DND-41 (cell line): ENCODE data around the gene KLHL2.
"Not testable (repeated sequence)": the region's sequence is repeated elsewhere in the genome, so short reads cannot be mapped to it uniquely, and the experiment has no call there.

Experiments
- ATAC-seq: fragments of 200-7000 bp; cut with Tn5 transposase; 3 replicates; pipeline ENCODE4 v1.9.1; 2021; ENCODE audit warnings: low read depth; ENCODE audit not compliant: insufficient read depth
- DNase-seq: peaks from one replicate; pipeline ENCODE4 v3.0.0-alpha.2; 2020
- H2AFZ ChIP-seq: 2 replicates; pipeline ENCODE4 v1.6.0; 2012; ENCODE audit warnings: low read depth, low read length
- H3K27ac ChIP-seq: 2 replicates; pipeline ENCODE4 v1.5.1; 2012; ENCODE audit warnings: low read length, inconsistent platforms
- H3K27me3 ChIP-seq: fragments of 200-600 bp; sonication (generic); 2 replicates; pipeline ENCODE4 v1.6.0; 2012; ENCODE audit warnings: low read length, mild to moderate bottlenecking, inconsistent platforms; ENCODE audit not compliant: insufficient read depth, poor library complexity
- H3K36me3 ChIP-seq: 2 replicates; pipeline ENCODE4 v1.5.1; 2012; ENCODE audit warnings: low read length, inconsistent platforms; ENCODE audit not compliant: insufficient read depth
- H3K4me1 ChIP-seq: 2 replicates; pipeline ENCODE4 v1.5.1; 2012; ENCODE audit warnings: mild to moderate bottlenecking, low read length; ENCODE audit not compliant: insufficient read depth
- H3K4me2 ChIP-seq: 2 replicates; pipeline ENCODE4 v1.6.0; 2012; ENCODE audit warnings: mild to moderate bottlenecking, moderate library complexity, low read length, inconsistent platforms; ENCODE audit not compliant: insufficient read depth
- H3K4me3 ChIP-seq, 2 experiments: fragments of 200-600 bp in 1 of 2; shearing (Covaris generic) in 1 of 2; 2 replicates each; pipeline ENCODE4 v1.5.1; 2012 to 2016; ENCODE audit warnings: inconsistent platforms in 2 of 2, low read length in 2 of 2, mild to moderate bottlenecking in 2 of 2, low read depth in 1 of 2, moderate library complexity in 1 of 2
- H3K79me2 ChIP-seq: 2 replicates; pipeline ENCODE4 v1.6.0; 2012; ENCODE audit warnings: low read length, inconsistent platforms; ENCODE audit not compliant: insufficient read depth
- H3K9ac ChIP-seq: 2 replicates; pipeline ENCODE4 v1.6.0; 2012; ENCODE audit warnings: low read depth, mild to moderate bottlenecking, inconsistent platforms, low read length, moderate library complexity
- H3K9me3 ChIP-seq: 2 replicates; pipeline ENCODE4 v1.5.1; 2012; ENCODE audit warnings: low read length, moderate library complexity, mild to moderate bottlenecking, inconsistent platforms; ENCODE audit not compliant: insufficient read depth, severe bottlenecking
- H4K20me1 ChIP-seq: 2 replicates; pipeline ENCODE4 v1.6.0; 2012; ENCODE audit warnings: low read length; ENCODE audit not compliant: insufficient read depth
- EZH2 ChIP-seq: IDR thresholded peaks from 3 replicates; pipeline ENCODE4 v1.6.1; 2012; ENCODE audit warnings: borderline replicate concordance, low read depth, mild to moderate bottlenecking, moderate library complexity, low read length, inconsistent platforms; ENCODE audit not compliant: severe bottlenecking
- TF ChIP-seq, protein P1 (sequence below): IDR thresholded peaks from 2 replicates; pipeline ENCODE4 v1.5.1; 2012; ENCODE audit warnings: borderline replicate concordance, low read length, moderate library complexity, mild to moderate bottlenecking; ENCODE audit not compliant: poor library complexity, severe bottlenecking; ENCODE audit errors: extremely low read depth

The KLHL2 gene

DNA sequence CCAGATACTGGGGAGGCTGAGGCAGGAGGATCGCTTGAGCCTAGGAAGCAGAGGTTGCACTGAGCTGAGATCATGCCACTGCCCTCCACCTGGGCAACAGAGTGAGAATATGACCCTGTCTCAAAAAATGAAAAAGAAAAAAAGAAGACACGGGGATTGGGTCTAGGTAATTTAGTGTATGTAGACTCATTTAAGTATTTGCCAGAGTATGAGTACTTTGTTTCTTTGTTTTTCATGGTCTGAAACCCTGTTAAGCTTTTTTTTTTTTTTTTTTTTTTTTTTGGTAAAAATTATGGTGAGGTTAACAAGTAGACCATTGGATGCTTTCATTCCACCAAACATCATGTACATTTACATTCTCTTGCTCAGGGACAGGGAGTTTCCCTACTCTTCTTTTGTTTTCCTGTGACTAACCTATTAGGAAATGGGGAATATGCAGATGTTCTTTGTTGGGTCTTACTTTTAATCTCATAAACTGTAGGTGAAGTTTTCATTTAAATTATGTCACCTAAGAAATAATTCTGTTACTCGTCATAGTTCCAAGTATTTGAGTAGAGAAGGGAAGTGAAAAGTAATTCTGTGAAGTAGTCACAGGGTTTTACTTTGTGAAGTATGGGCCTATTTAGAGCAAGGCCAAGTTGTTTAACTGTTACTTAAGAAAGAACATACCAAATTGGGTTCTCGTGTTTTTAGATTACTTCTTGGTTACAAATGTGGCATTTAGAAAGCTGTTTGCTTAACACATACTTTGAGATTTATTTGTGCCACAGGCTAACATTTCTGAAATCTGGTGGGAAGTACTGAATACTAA, 25.5 kb downstream of the KLHL2 start:
- H3K4me3 ChIP-seq, ATAC-seq, DNase-seq: not testable (repeated sequence)

DNA sequence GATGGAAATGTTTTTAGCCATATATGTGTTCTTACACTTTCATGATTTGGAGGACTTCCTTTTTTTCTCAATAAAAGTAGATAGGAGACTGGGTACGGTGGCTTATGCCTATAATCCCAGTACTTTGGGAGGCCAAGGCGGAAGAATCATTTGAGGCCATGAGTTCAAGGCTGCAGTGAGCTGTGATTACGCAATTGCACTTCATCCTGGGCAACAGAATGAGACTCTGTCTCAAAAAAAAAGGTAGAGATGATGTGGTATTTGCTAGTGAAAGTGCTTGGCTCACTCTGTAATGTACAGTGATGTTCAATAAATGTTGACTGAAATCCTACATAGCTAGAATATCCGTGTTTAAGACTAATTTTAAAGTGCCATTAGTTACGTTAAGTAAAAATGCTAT, 27.4 kb downstream of the KLHL2 start:
- ATAC-seq, result no peak
- no peak for DNase-seq
- H2AFZ ChIP-seq, result no peak overlapping the region

More for the DNA sequence above, 25.5 kb downstream of the KLHL2 start:
- H3K79me2 ChIP-seq, H3K4me2 ChIP-seq, H3K4me1 ChIP-seq, H3K9ac ChIP-seq, H4K20me1 ChIP-seq, H3K36me3 ChIP-seq, H3K9me3 ChIP-seq, H3K27ac ChIP-seq, H2AFZ ChIP-seq, H3K27me3 ChIP-seq: not testable (repeated sequence)

DNA sequence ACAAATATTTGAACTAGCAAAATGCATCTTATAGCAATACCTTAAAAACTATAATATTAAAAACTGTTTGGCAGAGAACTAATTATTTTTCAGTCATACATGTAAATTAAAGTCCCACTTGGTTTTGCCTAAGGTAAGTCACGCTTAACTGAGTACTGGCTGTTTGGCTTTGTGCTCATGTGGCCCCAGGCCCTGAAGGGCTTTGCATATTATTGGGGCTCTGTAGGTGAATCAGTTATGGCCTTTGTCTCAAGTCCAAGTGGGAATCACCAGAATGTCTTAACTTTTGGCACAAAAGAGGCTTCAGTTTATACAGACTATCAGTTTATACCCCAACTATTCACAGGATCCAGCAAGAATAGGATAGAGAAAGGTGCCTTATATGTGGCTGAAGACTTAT, 29.5 kb downstream of the KLHL2 start:
- not testable (repeated sequence) for ATAC-seq, H3K79me2 ChIP-seq, DNase-seq, H4K20me1 ChIP-seq, H3K4me3 ChIP-seq, H3K9ac ChIP-seq, H3K4me1 ChIP-seq, H3K36me3 ChIP-seq, H3K27ac ChIP-seq, H3K27me3 ChIP-seq, H3K4me2 ChIP-seq, H3K9me3 ChIP-seq, H2AFZ ChIP-seq

More for the DNA sequence above, 27.4 kb downstream of the KLHL2 start:
- Histone ChIP-seq H4K20me1 (no peaks in the 10 kb centered on the region), H3K79me2 (no peaks in the 10 kb centered on the region), H3K4me2 (no peak overlapping the region), H3K27ac (no peak overlapping the region), H3K9ac (no peak overlapping the region), H3K4me3 (no peak overlapping the region), H3K36me3 (no peaks in the 10 kb centered on the region; the same call in 1 of the 2 replicates), H3K27me3 (no peaks in the 10 kb centered on the region), H3K9me3 (no peaks in the 10 kb centered on the region), H3K4me1 (no peaks in the 10 kb centered on the region)
- TF ChIP-seq, protein P1, sequence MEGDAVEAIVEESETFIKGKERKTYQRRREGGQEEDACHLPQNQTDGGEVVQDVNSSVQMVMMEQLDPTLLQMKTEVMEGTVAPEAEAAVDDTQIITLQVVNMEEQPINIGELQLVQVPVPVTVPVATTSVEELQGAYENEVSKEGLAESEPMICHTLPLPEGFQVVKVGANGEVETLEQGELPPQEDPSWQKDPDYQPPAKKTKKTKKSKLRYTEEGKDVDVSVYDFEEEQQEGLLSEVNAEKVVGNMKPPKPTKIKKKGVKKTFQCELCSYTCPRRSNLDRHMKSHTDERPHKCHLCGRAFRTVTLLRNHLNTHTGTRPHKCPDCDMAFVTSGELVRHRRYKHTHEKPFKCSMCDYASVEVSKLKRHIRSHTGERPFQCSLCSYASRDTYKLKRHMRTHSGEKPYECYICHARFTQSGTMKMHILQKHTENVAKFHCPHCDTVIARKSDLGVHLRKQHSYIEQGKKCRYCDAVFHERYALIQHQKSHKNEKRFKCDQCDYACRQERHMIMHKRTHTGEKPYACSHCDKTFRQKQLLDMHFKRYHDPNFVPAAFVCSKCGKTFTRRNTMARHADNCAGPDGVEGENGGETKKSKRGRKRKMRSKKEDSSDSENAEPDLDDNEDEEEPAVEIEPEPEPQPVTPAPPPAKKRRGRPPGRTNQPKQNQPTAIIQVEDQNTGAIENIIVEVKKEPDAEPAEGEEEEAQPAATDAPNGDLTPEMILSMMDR, result no peak
- no peak for TF ChIP-seq EZH2

DNA sequence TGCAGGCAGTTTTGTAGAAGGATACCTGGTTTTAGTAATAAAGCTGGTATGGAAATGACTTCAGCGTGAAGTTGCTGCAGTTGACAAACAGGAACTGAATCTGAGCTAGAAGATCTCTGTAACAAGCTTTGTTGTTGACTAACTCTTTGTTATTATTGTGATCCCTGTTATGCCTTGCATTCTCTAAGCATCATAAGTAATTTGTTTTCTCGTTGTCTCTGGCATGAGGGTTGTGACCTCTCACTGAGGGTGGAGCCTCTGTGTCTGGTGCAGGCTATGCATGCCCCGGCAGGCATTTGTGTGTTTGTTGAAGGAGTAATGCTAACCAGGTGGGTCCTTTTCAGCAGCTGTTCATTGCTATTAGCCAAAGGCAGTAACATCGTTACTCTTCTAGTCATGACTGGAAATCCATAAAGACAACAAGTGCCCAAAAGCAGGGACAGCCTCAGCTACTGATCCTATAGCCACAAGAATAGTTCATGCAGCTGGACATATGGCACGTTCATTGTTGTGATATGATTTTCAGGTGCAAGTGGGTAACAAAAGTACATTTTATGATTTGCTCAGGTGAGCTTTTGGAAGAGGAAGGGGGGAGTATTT, 30.8 kb downstream of the KLHL2 start:
- not testable (repeated sequence) for H3K4me3 ChIP-seq

DNA sequence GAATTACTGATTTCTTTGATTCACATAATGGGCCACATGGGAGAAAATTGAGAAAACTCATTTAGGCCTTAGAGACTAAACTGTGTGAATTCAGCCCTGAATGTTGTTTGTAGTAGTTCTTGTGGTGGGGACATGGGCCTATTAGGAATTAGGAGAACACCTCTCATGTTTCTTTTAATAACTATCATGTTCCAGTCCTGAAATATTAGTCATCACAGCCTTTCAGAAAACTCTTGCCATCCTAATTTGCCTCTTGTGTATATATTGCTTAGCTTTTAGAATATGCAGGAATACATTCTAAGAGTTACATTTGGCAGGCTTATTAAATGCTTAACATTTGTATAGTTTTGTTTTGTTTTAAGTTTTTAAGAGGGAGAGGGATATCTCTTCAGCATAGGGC, 33.4 kb downstream of the KLHL2 start:
- ATAC-seq, H3K9me3 ChIP-seq, H3K4me1 ChIP-seq, DNase-seq, H3K9ac ChIP-seq, H2AFZ ChIP-seq, H3K36me3 ChIP-seq, H3K4me3 ChIP-seq, H3K27ac ChIP-seq, H4K20me1 ChIP-seq, H3K27me3 ChIP-seq, H3K4me2 ChIP-seq, H3K79me2 ChIP-seq: not testable (repeated sequence)

More for the DNA sequence above, 30.8 kb downstream of the KLHL2 start:
- not testable (repeated sequence) for H3K9me3 ChIP-seq, H3K4me1 ChIP-seq, H3K79me2 ChIP-seq, H3K9ac ChIP-seq, ATAC-seq, H3K27ac ChIP-seq, H4K20me1 ChIP-seq, H3K36me3 ChIP-seq, H3K4me2 ChIP-seq, DNase-seq, H3K27me3 ChIP-seq, H2AFZ ChIP-seq

DNA sequence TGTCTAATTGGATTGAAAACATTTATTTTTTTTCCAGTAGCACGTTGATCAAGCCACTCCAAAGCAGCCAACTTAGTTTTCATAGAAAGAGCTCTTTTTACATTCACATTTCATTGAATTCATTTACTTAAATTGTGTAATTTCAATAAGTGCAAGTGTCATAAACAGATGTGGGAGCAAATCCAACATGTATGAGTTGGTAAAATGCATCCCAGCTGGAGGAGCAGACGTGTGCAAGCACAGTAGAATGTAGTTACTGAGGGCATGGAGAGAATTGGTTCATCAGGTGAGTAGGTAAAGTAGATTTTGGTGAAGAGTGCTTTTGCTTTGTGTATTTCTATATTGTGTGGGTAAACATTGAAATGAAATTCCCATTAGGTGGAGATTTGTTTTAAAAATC, 36.8 kb downstream of the KLHL2 start:
- H3K4me1 ChIP-seq, H3K9me3 ChIP-seq, H3K4me2 ChIP-seq, H4K20me1 ChIP-seq, H3K27me3 ChIP-seq, H3K27ac ChIP-seq, H3K36me3 ChIP-seq, DNase-seq, H3K4me3 ChIP-seq, H3K9ac ChIP-seq, ATAC-seq, H2AFZ ChIP-seq, H3K79me2 ChIP-seq: not testable (repeated sequence)

DNA sequence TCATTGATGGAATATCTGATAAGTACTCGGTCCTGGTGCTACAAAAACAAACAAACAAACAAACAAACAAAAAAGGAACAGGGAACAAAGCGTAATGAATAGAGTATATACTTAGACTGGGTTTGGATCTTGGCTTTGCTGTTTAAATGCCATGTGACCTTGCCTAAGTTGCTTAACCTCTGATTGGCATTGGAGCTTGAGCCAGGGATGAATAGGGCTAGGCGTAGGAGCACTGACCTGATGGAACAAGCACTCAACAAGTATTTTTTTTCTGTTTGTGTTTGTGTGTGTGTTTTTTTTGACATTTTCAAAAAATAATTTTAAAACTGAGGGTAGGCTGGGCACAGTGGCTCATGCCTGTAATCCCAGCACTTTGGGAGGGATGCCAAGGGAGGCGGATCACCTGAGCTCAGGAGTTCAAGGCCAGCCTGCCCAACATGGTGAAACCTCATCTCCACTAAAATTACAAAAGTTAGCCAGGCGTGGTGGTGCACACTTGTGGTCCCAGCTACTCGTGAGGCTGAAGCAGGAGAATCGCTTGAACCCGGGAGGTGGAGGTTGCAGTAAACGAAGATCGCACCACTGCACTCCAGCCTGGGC, 37.3 kb downstream of the KLHL2 start:
- not testable (repeated sequence) for H3K4me1 ChIP-seq, H4K20me1 ChIP-seq, H3K27ac ChIP-seq, H3K27me3 ChIP-seq, ATAC-seq, H3K79me2 ChIP-seq, DNase-seq, H2AFZ ChIP-seq, H3K4me2 ChIP-seq, H3K4me3 ChIP-seq, H3K36me3 ChIP-seq, H3K9me3 ChIP-seq, H3K9ac ChIP-seq
